ENCODE data around the gene TDRD1. TPM values are rescaled to one million over a fixed set of nuclear protein-coding genes. Genes with fewer than 3 reads are reported as not detected.

TDRD1 gene
- total and polyA plus RNA-seq, 8 donors, result 0.05 to 7.6 (median 0.49) TPM; not detected in 4

DNA sequence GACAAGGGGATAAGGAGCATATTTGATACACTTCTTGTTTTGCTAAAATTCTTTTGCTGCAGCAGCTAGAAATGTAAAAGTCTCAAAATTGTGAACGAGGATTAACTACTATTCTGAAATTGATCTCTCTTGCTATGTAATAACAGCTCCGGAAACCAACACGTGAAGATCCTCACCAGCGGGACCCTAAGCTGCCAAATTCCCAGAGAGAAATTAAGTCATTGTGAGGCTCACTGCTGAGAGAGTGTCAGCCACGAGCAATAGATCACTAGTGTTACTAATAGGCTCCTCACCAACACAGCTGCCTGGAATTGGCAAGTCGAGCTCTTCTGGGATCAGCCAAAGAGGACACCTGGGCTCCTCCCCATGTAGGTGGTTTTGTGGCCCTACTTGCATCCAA lies 54.3 kb downstream of the TDRD1 start:
- H3K27ac ChIP-seq, result no peak overlapping the region
- H3K27me3 ChIP-seq, result peaks cover 0 to 41% (median 0%) of the 10 kb centered on the region in 3 donors
- no peak overlapping the region for H3K4me3 ChIP-seq
- no peak for DNase-seq
- H3K4me1 ChIP-seq, result peaks cover 0 to 1% (median under 1%) of the 10 kb centered on the region in 4 donors
- intact Hi-C loops (cut with DNase I; ENCODE audit: low total_unique reads), result no loop called here
- H3K9me3 ChIP-seq, result no peaks in the 10 kb centered on the region
- 46 to 68% (median 65%) methylated on average over 6 of the region's 6 CpGs for WGBS, 5 donors
- no peaks in the 10 kb centered on the region for H3K36me3 ChIP-seq
- TF ChIP-seq CTCF (IDR thresholded peaks at IDR 0.05) (no peak), EP300 (IDR thresholded peaks at IDR 0.05) (no peak), POLR2AphosphoS5 (IDR thresholded peaks at IDR 0.05) (no peak), POLR2A (IDR thresholded peaks at IDR 0.05) (no peak)

DNA sequence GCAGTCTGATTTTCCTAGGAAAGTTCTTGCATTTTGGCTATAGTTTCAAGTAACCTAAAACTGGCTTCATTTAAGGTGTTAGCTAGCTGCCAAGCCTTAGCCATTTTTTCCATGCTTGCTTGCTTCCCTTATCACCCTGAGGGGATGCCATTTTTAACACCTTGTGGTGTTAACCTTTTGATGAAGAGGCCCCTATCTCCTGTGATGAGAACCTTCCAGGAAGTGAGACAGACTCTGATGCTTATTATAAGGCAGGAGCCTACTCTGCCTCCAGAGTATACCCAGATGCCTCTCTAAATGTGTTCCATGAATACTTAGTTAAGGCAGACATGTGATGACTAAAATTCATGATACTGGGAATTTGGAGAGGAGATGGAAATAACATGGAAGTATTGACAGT lies 55.0 kb downstream of the TDRD1 start:
- intact Hi-C loops (cut with DNase I; ENCODE audit: low total_unique reads), result no loop called here

DNA sequence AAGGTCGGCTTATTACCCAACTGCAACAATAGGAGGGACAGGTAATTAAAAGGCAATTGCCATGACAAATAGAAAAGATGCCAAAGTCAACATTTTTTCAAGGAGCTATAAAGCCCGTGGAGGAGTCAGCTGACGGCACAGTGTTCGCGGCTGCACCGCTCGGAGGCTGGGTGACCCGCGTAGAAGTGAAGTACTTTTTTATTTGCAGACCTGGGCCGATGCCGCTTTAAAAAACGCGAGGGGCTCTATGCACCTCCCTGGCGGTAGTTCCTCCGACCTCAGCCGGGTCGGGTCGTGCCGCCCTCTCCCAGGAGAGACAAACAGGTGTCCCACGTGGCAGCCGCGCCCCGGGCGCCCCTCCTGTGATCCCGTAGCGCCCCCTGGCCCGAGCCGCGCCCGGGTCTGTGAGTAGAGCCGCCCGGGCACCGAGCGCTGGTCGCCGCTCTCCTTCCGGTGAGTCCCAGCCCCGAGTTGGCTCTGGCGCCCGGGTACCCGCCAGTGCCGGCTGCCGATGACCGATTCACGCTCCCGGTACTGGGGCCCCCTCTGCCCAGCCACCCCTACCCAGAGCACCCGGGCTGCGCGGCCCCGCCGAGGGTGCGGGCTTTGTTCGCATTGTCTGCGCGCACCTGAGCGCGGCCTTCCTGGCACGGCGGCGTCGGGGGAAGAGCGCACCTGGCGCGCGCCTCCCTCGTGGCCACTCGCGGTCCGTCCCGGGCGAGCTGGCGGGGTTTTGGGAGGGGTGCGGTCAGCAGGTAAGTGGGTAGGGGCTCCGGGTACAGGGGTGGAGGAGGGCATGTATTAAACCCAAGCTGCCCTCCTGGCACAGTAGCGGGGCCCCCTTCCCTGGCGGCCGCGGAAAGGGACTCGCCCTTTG lies 60.2 kb downstream of the TDRD1 start, which contains the start of gene VWA2:
VWA2 (plus strand) TSS at position 138 of the 877 bp plus-strand sequence. CDS start 9,460 bp downstream, outside the sequence.
- Histone ChIP-seq H3K4me3 (peak within 1 kb of the TSS; percentile 50 to 60 (median 52)), H3K27ac (peak within 1 kb of the TSS; percentile 75 to 85 (median 83)), H3K9me3 (no peaks in the 10 kb centered on the region), H3K27me3 (peaks cover 5 to 82% (median 14%) of the 10 kb centered on the region in 3 donors), H3K36me3 (no peaks in the 10 kb centered on the region), H3K4me1 (peaks cover 20 to 42% (median 32%) of the 10 kb centered on the region in 4 donors)
- 1 to 4% (median 3%) methylated on average over 12 to 79 of the region's 79 CpGs for WGBS, 5 donors
- intact Hi-C loops (cut with DNase I; ENCODE audit: low total_unique reads), result no loop called here
- TF ChIP-seq EP300 (IDR thresholded peaks at IDR 0.05), result no peak
- no peak for TF ChIP-seq POLR2A (IDR thresholded peaks at IDR 0.05)
- TF ChIP-seq POLR2AphosphoS5 (IDR thresholded peaks at IDR 0.05), result peak in 2 of 3 donors; percentile 73 to 83
- TF ChIP-seq CTCF (IDR thresholded peaks at IDR 0.05), result peak in 3 of 7 experiments; percentile 9 to 28 (median 25)
- DNase-seq, result peak; percentile 76 to 83

More for the DNA sequence above, 55.0 kb downstream of the TDRD1 start:
- no peak overlapping the region for H3K27ac ChIP-seq
- TF ChIP-seq EP300 (IDR thresholded peaks at IDR 0.05), result no peak
- TF ChIP-seq POLR2A (IDR thresholded peaks at IDR 0.05), result no peak
- TF ChIP-seq POLR2AphosphoS5 (IDR thresholded peaks at IDR 0.05), result no peak
- TF ChIP-seq CTCF (IDR thresholded peaks at IDR 0.05), result no peak
- peaks cover 0 to 44% (median 3%) of the 10 kb centered on the region in 3 donors for H3K27me3 ChIP-seq
- H3K4me1 ChIP-seq, result peaks cover 4 to 8% (median 6%) of the 10 kb centered on the region in 4 donors
- DNase-seq, result no peak
- no peaks in the 10 kb centered on the region for H3K36me3 ChIP-seq
- H3K9me3 ChIP-seq, result no peaks in the 10 kb centered on the region
- H3K4me3 ChIP-seq, result no peak overlapping the region

- Histone ChIP-seq H3K36me3 (no peaks in the 10 kb centered on the region), H3K27me3 (peaks cover 5 to 85% (median 14%) of the 10 kb centered on the region in 3 donors), H3K4me1 (peaks cover 26 to 49% (median 38%) of the 10 kb centered on the region in 4 donors), H3K9me3 (no peaks in the 10 kb centered on the region), H3K4me3 (peak overlapping the region; percentile 50 to 60 (median 52)), H3K27ac (peak overlapping the region; percentile 75 to 85 (median 83))
- intact Hi-C loops (cut with DNase I; ENCODE audit: low total_unique reads), result no loop called here
- DNase-seq, result no peak
- WGBS, 5 donors, result 16 to 54% (median 39%) methylated on average over 8 to 11 of the region's 11 CpGs
- no peak for TF ChIP-seq CTCF (IDR thresholded peaks at IDR 0.05)
- no peak for TF ChIP-seq EP300 (IDR thresholded peaks at IDR 0.05)
- no peak for TF ChIP-seq POLR2A (IDR thresholded peaks at IDR 0.05)
Measured at GRCh38 chr10:114239994-114240345, 60.8 kb downstream of the TDRD1 start.

Data from stomach (tissue), 9 donors.